OCI-LY1 (cell line): ENCODE results near the gene TCF4.

ENCODE experiments used
- H2AFZ ChIP-seq: fragments of 200-600 bp; sonication (generic), shearing (Covaris generic); 2 replicates; pipeline ENCODE4 v1.6.0; 2014; ENCODE audit warnings: antibody characterized with exemption, mild to moderate bottlenecking, low read length
- H3F3A ChIP-seq: fragments of 200-600 bp; sonication (generic), shearing (Covaris generic); 2 replicates; pipeline ENCODE4 v1.6.0; 2014; ENCODE audit warnings: mild to moderate bottlenecking, antibody characterized with exemption, low read length, moderate library complexity; ENCODE audit not compliant: insufficient read depth
- H3K27ac ChIP-seq: fragments of 200-600 bp; sonication (generic); 2 replicates; pipeline ENCODE4 v1.5.1; 2014; ENCODE audit warnings: low read length, mixed run types, mild to moderate bottlenecking, low read depth; ENCODE audit not compliant: poor library complexity, severe bottlenecking
- H3K27me3 ChIP-seq: fragments of 200-600 bp; sonication (generic); 2 replicates; pipeline ENCODE4 v1.6.0; 2014; ENCODE audit warnings: antibody characterized with exemption, mild to moderate bottlenecking, low read length, moderate library complexity; ENCODE audit not compliant: insufficient read depth
- H3K36me3 ChIP-seq: fragments of 200-600 bp; sonication (generic); 2 replicates; pipeline ENCODE4 v1.6.1; 2014; ENCODE audit warnings: mild to moderate bottlenecking, antibody characterized with exemption, low read length, moderate library complexity, mixed read lengths; ENCODE audit not compliant: insufficient read depth
- H3K4me1 ChIP-seq: fragments of 200-600 bp; sonication (generic); 2 replicates; pipeline ENCODE4 v1.5.1; 2014; ENCODE audit warnings: mild to moderate bottlenecking, low read length, moderate library complexity; ENCODE audit not compliant: insufficient read depth, severe bottlenecking
- H3K4me2 ChIP-seq: fragments of 200-600 bp; sonication (generic), shearing (Covaris generic); 2 replicates; pipeline ENCODE4 v1.6.1; 2014; ENCODE audit warnings: low read length
- H3K4me3 ChIP-seq: fragments of 200-600 bp; sonication (generic); 2 replicates; pipeline ENCODE4 v1.5.1; 2014; ENCODE audit warnings: low read length, low read depth, mild to moderate bottlenecking, mixed read lengths; ENCODE audit not compliant: poor library complexity, severe bottlenecking
- H3K79me2 ChIP-seq: fragments of 200-600 bp; shearing (Covaris generic); 2 replicates; pipeline ENCODE4 v1.6.1; 2016; ENCODE audit warnings: mixed run types, low read length, mixed read lengths; ENCODE audit not compliant: insufficient read depth
- H3K9ac ChIP-seq: fragments of 200-600 bp; sonication (generic), shearing (Covaris generic); 2 replicates; pipeline ENCODE4 v1.6.1; 2014; ENCODE audit warnings: mild to moderate bottlenecking, low read length, mixed read lengths
- H3K9me2 ChIP-seq: fragments of 200-600 bp; sonication (generic), shearing (Covaris generic); 2 replicates; pipeline ENCODE4 v1.6.1; 2014; ENCODE audit warnings: low read depth, mild to moderate bottlenecking, low read length, mixed read lengths
- H3K9me3 ChIP-seq: fragments of 200-600 bp; shearing (Covaris generic); 2 replicates; pipeline ENCODE4 v1.6.1; 2014; ENCODE audit warnings: low read length, mixed read lengths
- H4K20me1 ChIP-seq: fragments of 200-600 bp; sonication (generic), shearing (Covaris generic); 2 replicates; pipeline ENCODE4 v1.6.0; 2016; ENCODE audit warnings: mild to moderate bottlenecking, low read length; ENCODE audit not compliant: insufficient read depth
- CTCF ChIP-seq: fragments of 200-600 bp; sonication (generic), shearing (Covaris generic); IDR thresholded peaks from 2 replicates; pipeline ENCODE4 v1.5.1; 2017; ENCODE audit warnings: mild to moderate bottlenecking, antibody characterized with exemption, low read length, moderate library complexity, mixed read lengths
- EZH2 ChIP-seq: fragments of 200-600 bp; sonication (generic), shearing (Covaris generic); IDR thresholded peaks from 2 replicates; pipeline ENCODE4 v1.8.0; 2017; ENCODE audit warnings: borderline replicate concordance, mixed run types, mild to moderate bottlenecking, antibody characterized with exemption, low read length, moderate library complexity, mixed read lengths

Gene TCF4

GRCh38 chr18:55402731-55403405 is 185.1 kb downstream of the TCF4 start:
- Histone ChIP-seq H3K9ac (no peak overlapping the region; the same call in 1 of the 2 replicates), H3K27me3 (no peaks in the 10 kb centered on the region), H3K4me1 (peaks cover 63% of the 10 kb centered on the region), H3F3A (no peaks in the 10 kb centered on the region), H3K4me3 (no peak overlapping the region), H2AFZ (no peak overlapping the region), H4K20me1 (peaks cover 5% of the 10 kb centered on the region; the same call in 1 of the 2 replicates), H3K9me2 (no peaks in the 10 kb centered on the region), H3K27ac (peak overlapping the region; percentile 13), H3K36me3 (peaks cover 40% of the 10 kb centered on the region), H3K9me3 (no peaks in the 10 kb centered on the region), H3K4me2 (peak overlapping the region; percentile 11; the same call in 1 of the 2 replicates), H3K79me2 (peaks cover 79% of the 10 kb centered on the region)
- TF ChIP-seq CTCF (no peak), EZH2 (no peak)

DNA sequence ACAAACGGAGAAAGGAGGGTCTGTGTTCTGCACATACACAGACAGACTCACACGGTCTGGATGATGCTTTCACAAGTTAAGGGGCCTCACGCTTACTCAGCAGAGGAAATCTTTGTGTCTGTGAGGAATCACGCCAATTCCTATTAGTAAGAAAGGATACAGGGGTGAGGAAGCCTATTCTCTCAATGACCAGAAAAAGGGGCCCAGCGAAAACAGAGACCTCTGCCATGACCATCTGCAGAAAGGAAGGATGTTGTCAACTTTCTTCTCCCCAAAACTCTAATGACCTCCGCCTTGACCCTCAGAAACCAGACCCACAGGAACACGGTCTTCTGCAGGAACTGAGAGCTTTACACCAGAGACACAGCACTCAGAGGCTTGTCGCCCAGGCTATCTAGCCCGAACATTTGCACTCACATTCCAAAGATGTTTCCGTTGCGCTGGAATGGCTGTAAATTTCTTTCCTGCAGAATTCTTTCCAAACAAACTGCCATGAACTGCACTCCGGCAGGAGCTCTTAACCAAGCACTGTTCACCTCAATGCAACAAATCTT is 186.3 kb downstream of the TCF4 start:
- Histone ChIP-seq H3K27me3 (no peaks in the 10 kb centered on the region), H3K4me1 (peaks cover 55% of the 10 kb centered on the region), H4K20me1 (peaks cover 5% of the 10 kb centered on the region; the same call in 1 of the 2 replicates), H3K36me3 (peaks cover 40% of the 10 kb centered on the region), H3K9me3 (no peaks in the 10 kb centered on the region), H3K4me2 (no peak overlapping the region), H3K79me2 (peaks cover 79% of the 10 kb centered on the region), H3K4me3 (no peak overlapping the region), H3F3A (no peaks in the 10 kb centered on the region), H3K9ac (no peak overlapping the region), H2AFZ (no peak overlapping the region), H3K9me2 (no peaks in the 10 kb centered on the region), H3K27ac (no peak overlapping the region)
- no peak for TF ChIP-seq CTCF
- no peak for TF ChIP-seq EZH2

GRCh38 chr18:55400590-55401541 is 187.1 kb downstream of the TCF4 start:
- Histone ChIP-seq H3K79me2 (peaks cover 74% of the 10 kb centered on the region), H3K27ac (no peak overlapping the region), H3K4me2 (no peak overlapping the region), H4K20me1 (peaks cover 5% of the 10 kb centered on the region; the same call in 1 of the 2 replicates), H2AFZ (no peak overlapping the region), H3K27me3 (no peaks in the 10 kb centered on the region), H3F3A (no peaks in the 10 kb centered on the region), H3K9me2 (no peaks in the 10 kb centered on the region), H3K36me3 (peaks cover 40% of the 10 kb centered on the region), H3K4me1 (peaks cover 47% of the 10 kb centered on the region), H3K9me3 (no peaks in the 10 kb centered on the region), H3K4me3 (no peak overlapping the region), H3K9ac (no peak overlapping the region)
- TF ChIP-seq CTCF (no peak), EZH2 (no peak)
